Loucy (cell line): ENCODE measurements around the gene FYB2.

Experiments used
- EZH2phosphoT487 ChIP-seq: fragments of 200-600 bp; IDR thresholded peaks from 2 replicates; pipeline ENCODE4 v1.6.1; 2018; ENCODE audit warnings: antibody characterized with exemption, mild to moderate bottlenecking, moderate library complexity, borderline replicate concordance
- TF ChIP-seq, protein P1 (sequence below): fragments of 200-600 bp; sonication (generic); conservative IDR thresholded peaks from 2 replicates; pipeline ENCODE4 v1.5.1; 2014; ENCODE audit warnings: mild to moderate bottlenecking, antibody characterized with exemption, low read length

DNA sequence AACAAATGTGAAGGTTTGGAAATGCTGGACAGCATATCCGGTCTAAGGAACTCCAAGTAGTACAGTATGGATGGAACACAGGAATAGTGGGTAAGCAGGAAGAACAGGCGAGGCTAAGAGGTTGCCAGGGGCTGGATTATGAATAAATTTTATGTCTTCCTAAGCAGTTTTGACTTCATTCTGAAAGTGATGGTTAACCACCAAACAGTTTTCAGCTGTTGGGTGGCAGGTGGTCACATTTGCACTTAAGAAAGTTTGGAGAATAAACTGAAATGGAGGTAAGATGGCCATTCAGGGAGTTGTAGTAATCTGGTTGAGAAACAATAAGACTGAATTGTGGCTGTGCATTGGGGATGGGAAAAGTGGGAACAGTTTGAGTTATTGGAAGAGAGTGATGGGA, 90.2 kb downstream of the FYB2 start:
- TF ChIP-seq EZH2phosphoT487, result no peak
- TF ChIP-seq, protein P1, sequence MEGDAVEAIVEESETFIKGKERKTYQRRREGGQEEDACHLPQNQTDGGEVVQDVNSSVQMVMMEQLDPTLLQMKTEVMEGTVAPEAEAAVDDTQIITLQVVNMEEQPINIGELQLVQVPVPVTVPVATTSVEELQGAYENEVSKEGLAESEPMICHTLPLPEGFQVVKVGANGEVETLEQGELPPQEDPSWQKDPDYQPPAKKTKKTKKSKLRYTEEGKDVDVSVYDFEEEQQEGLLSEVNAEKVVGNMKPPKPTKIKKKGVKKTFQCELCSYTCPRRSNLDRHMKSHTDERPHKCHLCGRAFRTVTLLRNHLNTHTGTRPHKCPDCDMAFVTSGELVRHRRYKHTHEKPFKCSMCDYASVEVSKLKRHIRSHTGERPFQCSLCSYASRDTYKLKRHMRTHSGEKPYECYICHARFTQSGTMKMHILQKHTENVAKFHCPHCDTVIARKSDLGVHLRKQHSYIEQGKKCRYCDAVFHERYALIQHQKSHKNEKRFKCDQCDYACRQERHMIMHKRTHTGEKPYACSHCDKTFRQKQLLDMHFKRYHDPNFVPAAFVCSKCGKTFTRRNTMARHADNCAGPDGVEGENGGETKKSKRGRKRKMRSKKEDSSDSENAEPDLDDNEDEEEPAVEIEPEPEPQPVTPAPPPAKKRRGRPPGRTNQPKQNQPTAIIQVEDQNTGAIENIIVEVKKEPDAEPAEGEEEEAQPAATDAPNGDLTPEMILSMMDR, result no peak
